C1 segment of cervical spinal cord (tissue), 14 donors: ENCODE measurements around the gene IGFL1.
"Not testable (repeated sequence)": the region's sequence is repeated elsewhere in the genome, so short reads cannot be mapped to it uniquely, and the experiment has no call there.

Source experiments
- DNase-seq, 14 donors: peaks; one replicate each; lab custom pipeline; 2025; lab: John Stamatoyannopoulos, UW

Gene IGFL1

DNA sequence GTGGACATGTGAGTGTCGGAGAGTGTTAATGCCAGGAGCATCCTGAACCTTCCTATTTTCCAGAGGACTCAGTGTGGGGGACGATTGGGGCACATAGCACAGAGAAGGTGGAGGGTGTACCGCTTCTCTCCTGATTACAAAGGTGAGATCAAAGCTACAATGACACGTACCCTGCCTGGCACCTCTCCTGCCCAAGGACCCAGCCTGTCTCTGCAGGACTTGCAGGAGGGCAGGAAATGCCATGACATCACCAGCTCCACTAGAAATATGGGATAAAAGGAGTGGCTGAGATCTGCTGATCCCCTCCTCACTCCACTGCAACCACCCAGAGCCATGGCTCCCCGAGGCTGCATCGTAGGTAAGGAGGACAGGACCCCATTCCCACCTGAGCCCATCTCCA is at the start of gene IGFL1:
IGFL1 (plus strand) TSS at position 301 of the 400 bp plus-strand sequence; CDS start at position 334, 33 bp downstream.
- no peak for DNase-seq

DNA sequence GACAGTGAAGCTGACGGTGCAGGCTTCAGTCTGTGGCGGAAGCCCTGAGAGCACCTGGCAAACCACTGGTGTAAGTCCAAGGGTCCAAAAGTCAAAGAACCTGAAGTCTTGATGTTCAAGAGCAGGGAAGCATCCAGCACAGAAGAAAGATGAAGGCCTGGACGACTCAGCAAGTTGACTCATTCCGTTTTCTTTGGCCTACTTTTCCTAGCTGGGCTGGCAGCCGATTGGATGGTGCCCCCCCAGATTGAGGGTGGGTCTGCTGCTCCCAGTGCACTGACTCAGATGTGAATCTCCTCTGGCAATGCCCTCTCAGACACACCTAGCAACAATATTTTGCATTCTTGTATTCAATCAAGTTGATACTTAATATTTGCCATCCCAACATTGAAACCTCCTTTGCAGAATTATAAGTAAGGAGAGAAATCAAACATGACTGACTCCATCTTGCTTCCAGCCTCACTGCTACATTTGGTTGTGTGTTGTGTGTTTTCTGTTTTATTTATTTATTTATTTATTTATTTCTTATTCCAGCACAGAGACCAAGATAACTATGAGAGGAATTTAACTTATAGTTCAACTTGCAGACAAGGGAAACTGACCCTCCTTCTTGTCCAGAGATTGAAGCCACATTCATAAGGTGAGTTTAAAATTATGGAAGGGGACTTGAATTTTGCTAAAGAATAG is 48.7 kb upstream of the IGFL1 start:
- DNase-seq = peak in 1 of 14 donors; percentile 16

DNA sequence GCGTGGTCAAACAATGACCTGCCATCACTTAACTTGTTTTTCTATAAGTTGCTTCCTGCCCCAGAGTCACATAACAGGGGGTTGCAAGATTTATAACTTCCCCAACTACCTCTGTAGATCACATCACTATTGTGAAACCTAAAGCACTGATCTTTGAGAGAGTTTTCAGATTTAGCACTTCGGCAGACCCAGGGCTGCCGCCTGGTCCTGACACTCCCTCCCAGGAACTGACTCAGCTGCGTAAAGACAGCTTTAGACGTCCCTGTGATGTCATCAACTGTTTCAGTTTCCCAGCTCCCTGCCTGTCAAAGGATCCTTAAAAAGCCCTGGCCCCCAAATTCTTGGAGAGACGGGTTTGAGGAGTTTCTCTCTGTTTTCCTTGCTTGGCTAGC is 48.2 kb upstream of the IGFL1 start:
- DNase-seq = no peak

DNA sequence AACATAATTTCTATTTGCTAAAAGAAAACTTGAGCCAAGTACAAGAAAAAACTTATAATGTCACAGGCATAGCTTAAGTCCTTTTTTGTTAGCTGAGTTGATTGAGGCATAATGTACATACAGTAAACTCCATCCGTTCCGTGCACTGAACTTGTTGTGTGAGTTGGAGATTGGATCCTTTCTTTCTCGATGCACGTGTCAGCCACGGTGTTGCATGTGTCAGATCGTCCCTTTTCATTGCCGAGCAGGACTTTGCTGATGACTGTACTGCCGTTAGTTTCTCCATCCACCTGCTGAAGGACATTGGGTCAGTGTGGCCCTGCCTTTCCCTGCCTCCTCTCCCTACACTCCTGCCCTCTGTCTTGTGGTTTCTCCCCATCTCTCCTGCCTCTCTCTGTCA is 47.1 kb upstream of the IGFL1 start:
- DNase-seq = no peak

DNA sequence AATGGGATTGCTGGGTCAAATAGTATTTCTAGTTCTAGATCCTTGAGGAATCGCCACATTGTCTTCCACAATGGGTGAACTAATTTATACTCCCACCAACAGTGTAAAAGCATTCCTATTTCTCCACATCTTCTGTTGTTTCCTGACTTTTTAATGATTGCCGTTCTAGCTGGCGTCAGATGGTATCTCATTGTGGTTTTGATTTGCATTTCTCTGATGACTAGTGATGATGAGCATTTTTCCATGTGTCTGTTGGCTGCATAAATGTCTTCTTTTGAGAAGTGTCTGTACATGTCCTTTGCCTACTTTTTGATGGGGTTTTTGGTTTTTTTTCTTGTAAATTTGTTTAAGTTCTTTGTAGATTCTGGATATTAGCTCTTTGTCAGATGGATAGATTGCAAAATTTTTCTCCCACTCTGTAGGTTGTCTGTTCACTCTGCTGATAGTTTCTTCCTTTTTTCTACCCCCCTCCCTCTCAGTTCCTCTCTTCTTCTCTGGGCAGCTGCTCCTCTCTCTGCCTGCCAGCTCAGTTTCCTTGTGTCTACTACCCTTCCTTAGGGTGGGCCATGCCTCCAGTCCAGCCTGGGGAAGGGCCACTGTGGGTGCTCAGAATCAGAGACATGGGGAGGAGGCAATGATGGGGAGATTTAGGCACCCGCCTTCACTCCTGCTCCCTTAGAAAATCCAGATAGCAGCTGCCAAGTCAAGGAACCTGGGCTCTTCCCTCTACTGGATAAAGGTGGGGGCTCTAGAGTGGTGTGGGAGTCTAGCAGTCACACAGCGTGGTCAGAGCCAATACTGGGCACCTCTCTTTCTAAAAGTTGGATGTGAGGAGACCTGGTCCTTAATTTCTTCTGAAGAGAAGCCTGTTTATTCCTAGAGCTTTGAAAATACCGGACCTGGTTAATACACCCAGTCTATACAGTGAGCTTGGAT is 44.5 kb upstream of the IGFL1 start:
- DNase-seq = not testable (repeated sequence)

DNA sequence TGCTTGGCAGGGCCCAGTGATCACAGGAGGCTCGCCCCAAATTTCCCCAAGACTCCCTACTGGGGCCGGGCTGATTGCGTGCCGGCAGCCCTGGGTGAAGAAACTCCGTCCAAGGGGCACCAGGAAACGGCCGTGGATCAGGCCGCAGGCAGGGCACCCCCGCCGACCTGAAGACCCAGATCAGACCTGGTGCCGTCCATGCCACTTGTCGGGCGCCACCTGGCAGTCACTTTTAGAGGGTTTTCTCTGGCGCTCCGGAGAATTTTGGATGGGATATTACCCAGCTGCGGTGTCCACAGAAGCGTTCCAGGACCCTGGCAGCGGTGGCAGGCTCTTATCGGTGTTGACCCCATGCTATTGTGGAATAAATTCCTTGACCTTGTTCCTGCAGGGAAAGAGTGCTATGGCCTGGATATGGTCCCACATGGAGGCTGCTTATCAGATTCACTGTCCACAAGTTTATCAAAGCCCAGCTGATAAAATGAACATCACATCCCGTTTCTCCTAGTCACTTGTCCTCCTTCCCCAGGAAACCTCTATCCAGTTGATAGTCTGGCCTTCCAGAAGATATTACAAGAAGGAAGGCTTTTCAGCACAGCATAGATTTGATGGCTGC is 43.3 kb upstream of the IGFL1 start:
- no peak for DNase-seq

DNA sequence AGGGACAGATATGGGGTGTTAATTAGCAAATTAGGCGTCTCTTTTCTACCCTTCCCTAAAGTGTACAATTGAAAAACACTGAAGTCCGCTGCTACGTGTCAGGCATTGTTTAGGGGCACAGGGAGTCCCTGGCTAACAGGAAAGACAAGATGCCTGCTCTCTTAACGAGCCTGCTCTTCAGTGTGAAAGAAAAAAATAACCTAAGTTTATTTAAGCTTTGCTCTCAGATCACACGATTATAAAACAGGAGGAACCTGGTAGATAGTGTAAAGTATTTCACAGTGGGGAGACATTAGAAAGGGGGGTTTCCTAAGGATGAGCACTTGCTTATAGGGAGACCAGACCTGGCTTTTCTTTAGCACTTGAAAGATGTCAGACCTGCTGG is 42.8 kb upstream of the IGFL1 start:
- DNase-seq = no peak

DNA sequence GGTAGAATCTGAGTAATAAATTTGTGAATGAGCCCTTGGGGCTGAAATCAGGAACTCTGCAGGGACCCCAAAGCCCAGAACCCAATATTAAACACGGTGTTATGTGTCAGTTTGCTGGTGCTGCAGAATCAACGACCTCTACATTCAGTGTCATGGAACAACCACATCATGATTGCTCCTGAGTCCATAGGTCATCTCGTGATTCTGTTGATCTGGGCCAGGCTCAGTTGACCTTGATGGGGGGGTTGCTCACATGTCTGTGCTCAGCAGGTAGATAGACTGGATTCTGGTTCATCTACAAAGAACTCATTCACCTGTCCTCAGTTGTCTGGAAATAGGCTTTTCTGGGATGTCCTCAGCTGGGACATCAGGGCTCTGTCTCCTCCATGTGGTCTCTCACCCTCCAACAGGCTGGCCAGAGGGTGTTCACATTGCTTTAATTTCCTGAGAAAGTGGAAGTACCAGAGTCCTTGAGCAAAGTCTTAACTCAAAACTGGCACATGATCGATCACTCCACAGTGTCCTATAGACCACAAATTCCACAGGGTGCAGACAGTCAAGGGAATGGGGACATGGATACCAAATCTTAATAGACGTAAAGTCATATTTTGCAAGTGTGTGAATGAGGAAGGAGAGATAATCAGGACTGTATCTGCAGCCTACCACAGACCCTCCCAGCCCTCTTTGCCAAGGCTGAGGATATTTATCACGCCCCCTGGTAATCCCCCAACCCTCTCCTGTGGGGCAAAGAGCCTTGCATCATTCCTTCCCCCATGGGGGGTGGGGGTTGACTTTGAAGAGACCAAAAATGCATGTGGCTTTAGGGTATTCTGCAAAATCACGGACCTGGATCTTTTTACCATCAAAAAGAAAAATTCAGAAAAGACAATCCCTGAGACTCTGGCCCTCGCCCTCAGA is 39.3 kb upstream of the IGFL1 start:
- no peak for DNase-seq

DNA sequence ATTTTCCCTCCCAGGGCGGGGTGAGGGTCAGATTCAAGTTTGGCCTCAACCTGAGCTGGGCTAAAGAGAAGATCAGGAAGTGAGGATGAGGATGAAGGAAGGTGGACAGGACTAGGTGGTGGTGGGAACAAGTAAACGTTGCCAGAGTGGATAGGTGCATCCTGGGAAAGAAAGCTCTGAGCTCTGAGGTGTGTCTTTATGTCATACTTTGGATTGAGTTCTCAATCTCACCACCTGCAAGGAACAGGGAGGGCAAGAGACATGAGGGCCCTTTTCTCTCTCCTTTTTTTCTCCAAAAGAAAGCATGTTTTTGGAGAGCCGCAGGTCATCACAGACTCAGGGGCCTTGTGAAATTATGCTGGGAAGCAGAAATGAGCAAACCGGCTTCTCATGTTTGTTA is 38.2 kb upstream of the IGFL1 start:
- no peak for DNase-seq

DNA sequence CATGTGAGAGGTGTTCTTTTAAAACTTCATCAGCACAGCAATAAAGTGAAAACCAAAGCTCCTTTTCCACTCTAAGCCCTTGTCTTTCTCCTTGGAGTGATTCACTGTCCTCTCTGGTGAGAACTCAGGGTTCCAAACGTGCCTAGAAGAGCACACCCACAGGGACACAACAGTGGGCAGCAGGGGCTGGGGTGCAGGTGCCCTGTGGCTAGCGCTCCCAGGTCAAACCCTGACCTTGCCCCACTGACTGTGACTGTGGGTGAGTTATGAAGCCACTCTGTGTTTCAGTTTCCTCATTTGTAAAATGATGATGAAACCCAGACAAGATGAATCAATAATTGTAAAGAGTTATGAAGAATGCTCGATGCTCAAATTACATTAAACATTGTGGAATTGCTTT is 37.6 kb upstream of the IGFL1 start:
- no peak for DNase-seq

DNA sequence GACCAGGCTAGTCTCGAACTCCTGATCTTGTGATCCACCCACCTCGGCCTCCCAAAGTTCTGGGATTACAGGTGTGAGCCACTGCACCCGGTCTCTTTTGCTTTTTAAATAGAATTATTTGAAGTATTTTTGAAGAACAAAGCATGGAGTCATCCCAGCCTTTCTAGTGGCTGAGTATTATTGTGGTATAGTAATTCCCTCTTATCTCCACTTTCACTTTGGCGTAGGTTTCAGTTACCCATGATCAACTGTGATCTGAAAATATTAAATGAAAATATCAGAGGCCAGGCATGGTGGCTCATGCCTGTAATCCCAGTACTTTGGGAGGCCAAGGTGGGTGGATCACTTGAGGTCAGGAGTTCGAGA is 36.9 kb upstream of the IGFL1 start:
- DNase-seq = not testable (repeated sequence)

DNA sequence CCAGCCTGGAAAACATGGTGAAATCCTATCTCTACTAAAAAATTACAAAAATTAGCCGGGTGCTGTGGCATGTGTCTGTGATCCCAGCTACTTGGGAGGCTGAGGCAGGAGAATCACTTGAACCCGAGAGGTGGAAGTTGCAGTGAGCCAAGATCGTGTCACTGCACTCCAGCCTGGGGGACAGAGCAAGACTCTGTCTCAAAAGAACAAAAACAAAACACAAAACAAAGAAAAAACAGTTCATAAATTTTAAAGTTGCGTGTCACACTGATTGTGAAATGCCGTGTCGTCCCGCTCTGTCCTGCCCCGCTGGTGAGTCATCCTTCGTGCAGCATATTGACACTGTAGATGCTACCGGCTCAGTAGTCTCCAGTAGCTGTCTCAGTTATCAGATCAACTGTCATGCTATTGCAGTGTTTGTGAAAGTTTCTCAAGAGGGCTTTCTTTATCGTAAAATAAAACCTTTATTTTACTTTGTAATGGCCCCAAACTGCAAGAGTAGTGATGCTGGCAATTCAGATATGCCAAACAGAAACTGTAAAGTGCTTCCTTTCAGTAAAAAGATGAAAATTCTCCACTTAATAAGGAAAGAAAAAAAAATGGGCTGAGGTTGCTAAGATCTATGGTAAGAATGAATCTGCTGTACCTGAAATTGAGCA is 36.4 kb upstream of the IGFL1 start:
- DNase-seq = peak in 2 of 14 donors; percentile 6 to 33

DNA sequence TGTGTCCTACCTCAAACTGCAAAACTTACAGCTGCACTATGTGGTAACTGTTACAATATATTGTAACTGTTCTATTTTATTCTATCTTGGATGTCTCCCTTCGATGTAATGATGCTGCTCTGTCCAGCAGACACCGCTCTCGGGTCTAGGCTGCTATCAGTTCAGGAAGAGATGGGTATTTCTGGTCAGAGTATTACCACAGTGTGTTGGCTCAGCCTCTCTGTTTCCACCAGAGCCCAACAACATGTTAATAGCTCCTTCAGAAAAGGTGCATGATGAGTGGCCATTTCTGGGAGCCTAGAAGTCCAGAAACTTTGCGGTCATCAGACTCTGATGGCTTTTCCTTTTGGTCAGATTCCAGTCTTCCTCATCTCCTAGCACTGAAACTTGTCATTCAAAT is 35.9 kb upstream of the IGFL1 start:
- DNase-seq = no peak

DNA sequence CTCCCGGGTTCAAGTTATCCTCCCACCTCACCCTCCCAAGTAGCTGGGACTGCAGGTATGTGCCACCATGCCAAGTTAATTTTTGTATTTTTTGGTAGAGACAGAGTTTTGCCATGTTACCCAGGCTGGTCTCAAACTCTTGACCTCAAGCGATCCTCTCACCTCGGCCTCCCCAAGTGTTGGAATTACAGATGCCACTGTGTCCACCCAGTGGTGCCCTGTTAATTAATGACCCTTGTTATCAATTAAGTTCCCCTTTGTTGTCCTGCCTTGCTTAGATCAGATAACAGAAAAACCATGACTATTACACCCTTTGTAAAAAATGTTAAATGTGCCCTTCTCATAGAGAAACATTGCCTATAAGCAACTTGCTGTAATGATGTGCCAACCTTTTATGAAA is 34.4 kb upstream of the IGFL1 start:
- DNase-seq = no peak

DNA sequence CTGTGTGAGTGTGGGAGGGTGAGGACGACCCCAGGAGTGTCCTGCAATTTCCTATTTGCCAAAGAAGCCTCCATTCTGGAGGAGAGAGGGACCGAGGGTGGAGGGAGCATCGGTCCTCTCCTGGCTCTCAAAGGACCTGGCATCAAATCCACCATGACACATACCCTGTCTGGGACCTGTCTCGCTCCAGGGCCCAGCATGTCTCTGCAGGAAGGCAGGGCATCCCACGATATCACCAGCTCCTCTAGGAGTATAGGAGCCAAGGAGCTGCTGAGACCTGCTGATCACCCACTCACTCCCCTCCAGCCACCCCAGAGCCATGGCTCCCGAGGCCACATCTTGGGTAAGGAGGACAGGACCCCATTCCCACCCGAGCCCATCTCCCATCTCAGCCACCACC is 33.6 kb upstream of the IGFL1 start:
- DNase-seq = not testable (repeated sequence)

DNA sequence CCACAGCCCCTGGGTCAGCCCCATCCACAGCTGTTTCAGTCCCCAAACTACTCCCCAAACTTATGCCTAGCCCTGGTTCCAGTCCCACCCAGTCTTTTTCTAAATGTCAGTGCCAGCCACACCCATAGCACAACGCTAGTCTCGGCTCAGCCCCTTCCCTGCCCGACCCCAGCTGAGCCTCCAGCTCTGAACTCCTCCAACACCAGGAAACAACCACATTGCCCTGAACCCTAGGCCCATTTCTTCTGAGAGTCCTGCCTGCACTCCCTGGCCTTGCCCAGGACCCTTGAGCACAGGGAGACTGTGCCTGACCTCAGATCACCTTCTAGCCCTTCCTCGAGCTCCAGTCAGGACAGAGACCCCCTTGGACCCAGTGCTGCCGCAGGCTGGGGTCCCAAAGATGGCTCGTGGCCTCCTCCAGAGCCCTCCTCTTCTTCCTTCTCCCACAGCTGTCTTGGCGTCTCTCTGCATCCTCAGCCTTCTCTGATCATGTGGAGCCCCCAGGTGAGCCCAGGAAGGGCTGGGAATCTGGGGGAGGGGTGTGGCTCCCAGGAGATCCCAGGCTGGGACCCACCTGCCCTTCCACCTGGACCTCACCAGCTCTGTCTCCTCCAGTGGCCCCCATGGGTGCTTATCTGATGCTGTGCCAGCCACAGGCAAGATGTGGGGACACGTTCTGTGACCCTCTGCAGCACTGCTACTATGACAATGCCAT is 33.0 kb upstream of the IGFL1 start:
- no peak for DNase-seq

DNA sequence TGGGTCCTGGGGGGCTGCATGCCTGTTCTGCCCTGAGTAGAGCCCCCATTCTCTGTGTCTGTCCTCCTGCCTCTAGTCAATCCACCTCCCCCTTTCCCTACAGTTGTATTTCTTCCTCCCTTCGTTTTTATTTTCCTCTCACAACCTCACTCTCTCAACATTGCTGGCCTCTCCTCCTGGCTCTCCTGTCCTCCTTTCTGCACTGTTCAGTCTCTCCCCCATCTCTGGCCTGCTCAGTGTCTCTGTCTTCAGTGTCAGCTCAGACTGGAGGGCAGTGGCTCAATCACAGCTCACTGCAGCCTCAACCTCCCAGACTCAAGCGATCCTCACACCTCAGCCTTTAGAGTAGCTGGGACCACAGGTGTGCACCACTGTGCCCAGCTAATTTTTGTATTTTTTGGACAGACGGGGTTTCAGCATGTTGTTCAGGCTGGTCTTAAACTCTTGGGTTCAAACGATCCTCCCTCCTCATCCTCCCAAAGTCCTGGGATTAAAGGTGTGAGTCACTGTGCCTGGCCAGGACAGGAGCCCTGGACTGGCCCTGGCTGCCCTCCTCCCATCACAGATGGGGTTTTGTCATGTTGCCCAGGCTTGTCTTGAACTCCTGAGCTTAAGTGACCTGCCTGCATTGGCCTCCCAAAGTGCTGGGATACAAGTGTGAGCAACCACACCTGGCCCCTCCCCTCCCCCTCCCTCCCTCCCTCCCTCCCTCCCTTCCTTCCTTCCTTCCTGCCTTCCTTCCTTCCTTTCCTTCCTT is 32.0 kb upstream of the IGFL1 start:
- no peak for DNase-seq

DNA sequence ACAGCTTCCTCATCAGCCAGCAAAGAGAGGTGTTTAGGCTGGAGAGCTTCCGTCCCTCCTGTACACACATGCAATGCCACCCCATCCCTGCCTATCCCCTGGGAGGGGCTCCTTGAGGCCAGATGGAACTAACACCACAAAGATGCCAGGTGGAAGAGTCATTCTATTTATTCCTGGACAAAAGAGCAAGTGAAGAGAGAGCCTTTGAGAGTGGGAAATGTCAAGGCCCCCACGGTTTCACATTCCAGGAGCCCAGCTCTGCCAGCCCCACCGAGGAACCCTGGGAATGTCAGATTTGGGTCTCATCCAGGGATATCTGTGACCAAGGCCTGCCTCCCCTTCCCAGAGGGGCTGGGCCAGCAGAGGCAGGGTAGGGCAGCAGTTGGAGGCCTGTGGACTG is 30.8 kb upstream of the IGFL1 start:
- no peak for DNase-seq
